NK-92 (cell line): Measurements from ENCODE around the gene CST7.

Experiments
- DNase-seq: peaks from one replicate; lab custom pipeline; 2025; ENCODE audit not compliant: unreplicated experiment; lab: John Stamatoyannopoulos, UW

Gene CST7

GRCh38 chr20:24950128-24950835 lies 1.2 kb downstream of the CST7 start:
- no peak for DNase-seq

DNA sequence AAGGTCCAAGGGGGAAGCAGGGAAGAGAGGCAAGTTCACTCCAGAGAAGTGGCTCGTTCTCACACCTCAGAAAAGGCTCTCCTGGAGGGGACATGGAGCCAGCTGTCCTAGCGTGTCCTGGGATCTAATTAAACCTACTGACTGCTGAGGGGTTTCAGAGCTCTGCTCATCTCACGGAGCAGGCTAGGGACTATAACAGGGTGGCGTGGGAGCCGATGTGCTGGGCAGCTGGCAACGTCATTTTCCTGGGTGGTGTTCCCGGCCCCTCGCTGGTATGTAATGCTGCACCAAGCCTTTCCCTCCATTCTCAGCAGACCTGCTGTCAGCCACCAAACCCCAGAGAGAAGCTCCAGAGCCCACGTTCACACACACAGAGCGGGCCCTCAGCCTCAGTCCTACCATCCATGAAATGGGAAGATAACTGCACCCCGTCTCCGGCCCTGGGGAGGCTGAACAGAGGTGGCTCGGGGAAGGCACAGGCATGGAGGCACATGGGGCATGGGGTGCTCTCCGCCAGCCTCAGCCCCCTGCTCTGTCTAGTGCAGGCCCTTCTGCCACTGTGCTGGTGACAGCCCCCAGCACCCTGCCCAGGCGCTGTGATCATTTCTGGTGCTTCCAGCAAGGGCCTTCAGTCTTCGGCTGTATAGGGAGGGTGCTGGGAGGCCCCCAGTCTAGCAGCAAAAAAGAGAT lies 1.9 kb downstream of the CST7 start:
- DNase-seq = no peak

GRCh38 chr20:24951536-24952083 lies 2.5 kb downstream of the CST7 start:
- DNase-seq = no peak

DNA sequence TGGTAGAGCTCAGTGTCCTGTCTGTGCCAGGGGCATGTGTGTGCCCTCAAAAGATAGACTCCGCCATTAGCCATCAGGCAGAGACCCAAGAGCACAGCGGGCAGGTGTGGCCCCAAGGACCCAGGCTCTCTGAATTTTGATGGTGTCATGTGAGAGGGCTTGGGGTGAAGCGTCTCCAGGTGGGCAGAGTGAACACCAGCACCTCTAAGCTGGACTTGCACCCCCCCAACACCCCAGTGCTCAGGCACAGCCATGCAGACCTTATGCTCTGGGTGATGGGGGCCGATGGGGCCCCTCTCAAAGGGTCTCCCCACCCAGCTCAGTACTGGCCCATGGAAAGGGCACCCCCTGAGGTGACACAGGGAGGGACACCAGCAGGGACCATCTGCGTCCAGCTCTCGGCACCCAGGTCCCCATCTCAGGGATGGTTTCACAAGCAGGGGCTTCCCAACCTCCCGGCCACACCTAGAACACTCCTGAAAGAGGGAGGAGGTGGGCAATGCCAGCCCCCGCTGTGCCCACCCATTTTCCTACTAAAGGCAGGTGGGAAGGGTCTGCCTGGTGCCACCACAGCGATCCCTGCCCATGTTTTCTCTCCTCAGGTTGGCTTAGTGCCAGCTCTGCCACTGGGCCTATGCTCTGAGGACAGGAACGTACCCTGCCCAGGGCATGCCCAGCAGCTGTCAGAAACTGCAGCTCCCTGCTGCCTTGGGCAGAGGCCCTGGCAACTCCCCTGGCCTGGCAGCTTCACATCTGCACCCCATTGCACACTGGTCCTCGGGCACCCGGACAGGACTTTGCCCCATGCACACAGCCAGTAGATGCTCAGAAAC lies 3.5 kb downstream of the CST7 start:
- DNase-seq = no peak

DNA sequence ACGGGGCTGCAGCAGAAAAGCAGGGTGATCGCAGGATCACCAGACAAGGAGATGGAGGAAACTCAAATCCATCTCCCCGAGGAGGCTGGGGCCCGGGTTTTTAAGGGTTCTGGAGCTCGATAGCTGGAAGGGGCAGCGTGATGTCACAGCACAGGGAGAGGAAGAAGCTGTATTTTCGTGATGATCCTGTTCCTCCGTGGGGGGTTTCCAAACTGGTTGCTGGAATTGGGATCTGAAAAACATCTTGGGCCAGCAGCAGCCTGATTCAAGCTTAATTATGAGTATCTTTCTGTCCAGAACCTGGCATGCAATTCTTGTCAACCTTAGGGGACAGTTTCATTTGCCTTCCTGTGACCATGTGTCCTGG lies 4.1 kb downstream of the CST7 start:
- no peak for DNase-seq

DNA sequence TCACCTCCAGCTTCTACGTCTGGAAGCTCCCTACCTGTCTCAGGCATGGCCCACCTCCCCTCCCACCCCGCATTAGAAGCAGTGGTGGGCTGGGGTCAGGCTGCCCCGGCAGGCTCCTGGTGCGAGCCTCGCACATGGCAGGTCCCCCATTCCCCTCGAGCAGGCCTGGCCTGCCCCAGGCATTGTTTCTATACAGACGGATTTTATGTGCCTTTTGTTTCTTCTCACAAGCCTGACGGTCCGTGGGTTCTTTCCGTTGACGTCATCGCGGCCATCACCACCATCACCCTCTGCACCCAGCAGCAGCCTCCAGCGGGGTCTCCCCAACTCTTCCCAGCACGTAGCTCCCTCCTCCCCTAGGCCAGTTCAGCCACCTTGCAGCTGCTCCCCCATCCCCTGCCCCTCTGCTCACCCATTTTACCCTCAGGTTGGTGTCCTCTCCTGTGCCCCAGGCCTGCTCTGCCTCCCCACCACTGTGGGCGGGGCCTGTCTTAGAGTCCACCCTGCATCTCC lies 4.6 kb downstream of the CST7 start:
- DNase-seq = no peak

DNA sequence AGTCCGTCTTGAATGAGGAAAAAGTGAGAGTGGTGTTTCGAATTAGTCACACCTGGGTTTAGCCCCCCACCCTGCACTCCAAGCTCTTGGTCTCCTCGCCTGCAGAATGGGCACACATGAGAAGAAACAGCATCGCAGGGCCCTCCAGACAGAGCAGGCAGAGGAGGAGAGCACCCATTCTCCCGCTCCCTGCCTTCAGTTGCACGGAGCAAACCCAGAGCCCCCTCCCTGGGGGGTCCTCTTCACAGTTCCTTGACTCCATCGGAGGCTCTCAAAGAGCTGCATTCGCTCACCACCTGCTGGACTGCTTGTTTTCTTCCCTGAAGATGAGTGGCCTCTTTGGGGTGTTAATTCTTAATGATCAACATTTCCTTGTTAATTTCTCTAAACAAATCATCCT lies 5.1 kb downstream of the CST7 start:
- DNase-seq = no peak

DNA sequence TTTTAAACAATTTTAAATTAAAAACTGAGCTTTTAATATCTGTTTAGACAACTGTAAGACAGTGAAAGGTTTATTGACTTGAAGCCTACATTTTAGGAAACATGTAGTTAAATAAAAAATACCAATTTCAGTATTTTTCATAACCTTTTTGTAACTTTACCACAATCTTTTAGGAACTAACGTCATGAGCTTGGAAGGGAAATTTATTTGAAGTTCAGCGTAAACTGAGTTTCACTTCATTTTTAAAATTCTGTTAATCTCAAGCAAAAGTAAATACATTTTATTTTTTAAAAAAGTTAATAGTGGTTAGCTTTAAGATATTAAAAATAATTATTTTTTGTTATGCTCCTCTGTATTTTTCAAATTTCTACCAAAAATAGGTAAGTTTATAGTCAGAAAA lies 5.5 kb downstream of the CST7 start:
- DNase-seq = no peak

- DNase-seq = no peak
Measured at GRCh38 chr20:24955045-24955444, 6.0 kb downstream of the CST7 start.

DNA sequence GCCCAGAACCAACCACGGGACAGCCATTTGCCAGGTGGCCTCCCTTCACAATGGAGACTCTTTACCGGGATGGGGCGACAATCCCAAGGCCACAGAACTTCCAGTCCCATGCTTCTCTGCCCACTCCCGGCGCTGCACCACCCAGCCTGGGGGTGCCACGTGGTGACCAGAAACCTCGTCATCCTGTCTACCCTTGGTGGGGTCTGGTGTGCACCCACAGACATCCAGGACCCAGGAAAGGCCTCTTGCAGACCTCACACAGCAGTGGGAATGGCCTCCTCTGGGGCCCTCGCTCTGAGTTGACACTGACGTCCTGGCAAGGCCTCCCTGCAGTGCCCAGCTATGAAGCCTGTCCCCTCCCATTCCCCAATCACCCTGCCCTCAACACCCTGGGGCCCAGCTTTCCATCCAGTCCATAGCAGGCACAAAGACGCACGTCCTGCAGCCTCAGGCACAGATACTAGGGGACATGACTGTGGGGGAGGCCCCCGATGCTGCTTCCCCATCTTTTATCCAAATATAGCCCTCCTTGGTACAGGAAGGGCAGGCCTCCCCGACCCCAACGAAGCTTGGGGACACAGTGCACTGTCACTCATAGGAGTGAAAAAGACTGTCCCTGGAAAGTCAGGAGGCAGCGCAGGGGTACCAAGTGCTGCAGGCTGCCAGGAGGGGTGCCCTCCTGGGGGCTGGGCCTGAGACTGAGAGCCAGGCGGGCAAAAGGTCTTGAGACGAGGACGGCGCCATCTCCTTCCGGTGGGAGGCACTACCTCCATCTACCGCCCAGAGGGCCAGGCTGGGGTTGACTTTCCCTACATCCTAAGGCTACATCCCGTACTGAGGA lies 7.2 kb downstream of the CST7 start:
- no peak for DNase-seq

DNA sequence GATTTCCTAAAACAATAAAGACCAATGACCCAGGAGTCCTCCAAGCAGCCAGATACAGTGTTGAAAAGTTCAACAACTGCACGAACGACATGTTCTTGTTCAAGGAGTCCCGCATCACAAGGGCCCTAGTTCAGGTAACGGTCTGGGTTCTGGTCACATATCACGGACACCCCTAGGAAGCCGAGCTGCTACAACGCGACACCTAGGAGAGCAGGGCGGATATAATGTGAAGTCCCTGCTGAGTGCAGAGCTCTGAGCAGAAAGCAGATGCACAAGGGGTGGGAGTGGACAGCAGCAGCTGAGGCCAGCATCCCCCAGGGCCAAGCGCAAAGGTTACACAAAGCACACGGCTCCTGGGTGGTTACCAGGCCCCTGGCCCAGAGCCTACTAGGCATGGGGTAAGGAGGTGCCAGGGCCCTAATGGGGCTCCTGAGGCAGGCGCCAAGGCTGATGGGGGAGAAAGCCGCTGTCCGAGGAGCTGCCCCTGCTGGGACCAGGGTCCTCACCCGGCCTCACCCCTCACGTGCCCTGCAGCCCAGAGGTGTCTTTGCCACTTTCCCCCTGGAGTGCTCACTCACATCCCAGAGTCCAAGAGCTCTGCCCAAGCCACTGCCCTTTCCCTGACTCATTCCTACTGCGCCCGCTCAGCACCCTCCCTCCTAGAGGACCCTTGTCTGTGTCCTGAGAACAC lies 8.4 kb downstream of the CST7 start:
- DNase-seq = no peak

DNA sequence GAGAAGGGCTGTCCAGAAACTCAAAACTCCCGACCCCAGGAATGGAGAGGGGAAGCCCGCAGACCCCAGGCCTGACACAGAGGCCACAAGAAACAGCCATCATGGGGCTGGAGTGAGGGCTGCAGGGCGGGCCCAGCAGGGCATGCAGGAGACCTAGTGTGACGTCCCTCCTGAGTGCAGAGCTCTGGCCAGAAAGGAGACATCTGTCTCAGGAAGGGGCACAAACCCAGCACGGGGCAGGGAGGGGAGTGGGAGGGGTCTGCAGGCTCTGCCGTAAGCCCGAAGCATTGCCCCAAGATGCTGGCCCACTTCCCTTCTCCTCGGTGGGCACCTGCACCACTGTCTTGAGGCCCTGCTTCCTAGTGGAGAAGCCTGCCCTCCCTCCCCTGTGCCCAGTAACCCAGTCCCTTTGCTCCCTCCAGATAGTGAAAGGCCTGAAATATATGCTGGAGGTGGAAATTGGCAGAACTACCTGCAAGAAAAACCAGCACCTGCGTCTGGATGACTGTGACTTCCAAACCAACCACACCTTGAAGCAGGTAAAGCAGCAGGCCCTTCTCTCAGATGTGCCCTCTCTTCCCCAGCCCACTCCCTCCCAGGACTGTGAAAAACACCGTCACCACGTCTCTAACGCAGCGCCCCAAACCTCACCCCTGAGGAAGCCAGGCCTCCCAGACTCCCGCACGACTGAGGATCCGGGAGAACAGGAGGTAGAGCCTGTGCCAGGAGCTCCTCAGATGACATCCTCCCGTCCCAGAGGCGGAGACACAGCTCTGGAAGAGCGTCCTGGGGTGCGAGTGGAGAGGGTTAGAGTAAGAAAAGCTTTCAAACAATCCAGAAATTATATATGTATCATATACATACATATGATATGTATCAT lies 9.7 kb downstream of the CST7 start:
- DNase-seq = no peak

GRCh38 chr20:24959591-24960301 lies 10.7 kb downstream of the CST7 start:
- DNase-seq = no peak

DNA sequence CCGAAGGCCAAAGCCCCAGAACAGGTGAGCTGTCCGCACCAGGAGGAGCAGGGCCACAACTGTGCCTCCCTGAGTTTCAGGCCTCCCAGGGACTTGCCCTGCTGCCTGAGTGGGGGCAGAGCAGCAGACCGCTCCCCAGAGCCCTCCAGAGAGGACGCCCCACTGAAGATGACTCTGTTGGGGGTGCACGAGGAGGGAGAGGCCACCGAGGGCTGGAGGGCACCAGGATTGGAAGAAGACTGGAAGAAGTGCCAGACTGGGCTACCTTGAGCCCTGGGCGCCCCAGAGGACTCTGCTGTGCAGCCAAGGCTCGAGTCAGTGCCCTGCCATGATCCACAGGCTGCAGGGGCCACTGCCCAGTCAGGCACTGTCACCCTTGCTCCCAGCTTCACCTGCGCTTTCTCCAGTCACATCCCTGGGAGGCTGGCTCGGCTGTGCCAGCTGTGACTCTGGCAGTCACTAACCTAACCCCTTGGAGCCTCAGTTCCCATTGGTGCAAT lies 11.3 kb downstream of the CST7 start:
- DNase-seq = no peak

DNA sequence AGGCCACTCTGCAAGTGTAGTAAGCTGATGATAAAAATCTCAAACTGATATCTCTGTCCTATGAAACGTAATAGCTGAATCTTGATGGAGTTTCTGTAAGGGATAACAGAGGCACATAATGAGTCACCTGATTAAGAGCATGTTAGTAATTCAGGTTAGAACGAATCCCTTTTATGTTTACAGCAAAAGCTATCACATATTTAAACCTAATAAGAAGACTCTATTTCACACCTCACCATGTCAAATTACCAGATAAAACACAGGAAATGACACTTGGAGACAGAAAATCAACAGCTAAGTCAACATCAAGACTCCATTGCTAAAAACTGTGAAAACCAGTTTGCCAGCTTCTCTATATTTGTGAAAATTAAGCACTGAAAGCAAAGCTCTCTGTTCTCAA lies 11.8 kb downstream of the CST7 start:
- no peak for DNase-seq

DNA sequence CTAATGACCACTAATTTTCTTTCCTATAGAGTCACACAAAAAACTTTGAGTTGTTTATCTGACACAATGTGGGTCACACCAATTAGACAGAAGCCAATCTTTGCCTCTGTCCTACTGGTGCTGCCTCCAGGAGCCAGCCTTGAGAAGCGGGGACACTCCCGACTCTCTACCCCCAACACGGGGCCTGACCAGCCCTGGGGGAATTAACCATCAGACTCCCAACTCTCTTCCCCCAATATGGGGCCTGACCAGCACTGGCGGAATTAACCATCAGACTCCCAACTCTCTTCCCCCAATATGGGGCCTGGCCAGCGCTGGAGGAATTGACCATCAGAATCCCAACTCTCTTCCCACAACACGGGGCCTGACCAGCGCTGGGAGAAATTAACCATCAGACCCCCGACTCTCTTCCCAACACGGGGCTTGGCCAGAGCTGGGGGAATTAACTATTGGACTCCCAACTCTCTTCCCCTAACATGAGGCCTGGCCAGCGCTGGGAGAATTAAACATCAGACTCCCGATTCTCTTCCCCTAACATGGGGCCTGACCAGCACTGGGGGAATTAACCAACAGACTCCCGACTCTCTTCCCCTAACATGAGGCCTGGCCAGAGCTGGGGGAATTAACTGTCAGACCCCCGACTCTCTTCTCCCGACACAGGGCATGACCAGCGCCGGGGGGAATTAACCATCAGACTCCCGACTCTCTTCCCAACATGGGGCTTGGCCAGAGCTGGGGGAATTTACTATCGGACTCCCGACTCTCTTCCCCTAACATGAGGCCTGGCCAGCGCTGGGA lies 12.5 kb downstream of the CST7 start:
- DNase-seq = no peak

DNA sequence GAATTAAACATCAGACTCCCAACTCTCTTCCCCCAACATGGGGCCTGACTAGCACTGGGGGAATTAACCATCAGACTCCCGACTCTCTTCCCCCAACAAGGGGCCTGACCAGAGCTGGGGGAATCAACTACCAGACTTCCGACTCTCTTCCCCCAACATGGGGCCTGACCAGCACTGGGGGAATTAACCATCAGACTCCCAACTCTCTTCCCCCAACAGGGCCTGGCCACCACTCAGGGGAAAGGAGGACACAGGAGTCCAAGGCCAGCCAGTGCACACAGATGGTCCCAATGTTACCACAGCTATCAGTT lies 13.1 kb downstream of the CST7 start:
- no peak for DNase-seq

- no peak for DNase-seq
Measured at GRCh38 chr20:24962510-24962909, 13.4 kb downstream of the CST7 start.
